Activated T-cell treated with anti-CD3 and anti-CD28 coated beads, Interleukin-2, amount 50 U/mL, for 4 hours (primary cell): ENCODE data around the gene RGL4. TPM values are rescaled to one million over a fixed set of nuclear protein-coding genes. Genes with fewer than 3 reads are reported as not detected.

Experiments used
- ATAC-seq, 2 donors: fragments of 200-7000 bp; cut with Tn5 transposase; one replicate each; pipeline ENCODE4 v1.10.0; 2021
- DNase-seq: peaks from one replicate; pipeline ENCODE4 v3.0.0-alpha.2; 2020
- H3K27me3 Mint-ChIP-seq: one replicate; pipeline ENCODE4 v1.8.0; 2021; ENCODE audit warnings: low read depth, mixed read lengths
- H3K36me3 Mint-ChIP-seq: one replicate; pipeline ENCODE4 v1.8.0; 2022; ENCODE audit warnings: mixed read lengths; ENCODE audit not compliant: insufficient read depth
- H3K4me1 Mint-ChIP-seq: one replicate; pipeline ENCODE4 v1.8.0; 2021; ENCODE audit warnings: low read depth, mixed read lengths
- H3K4me3 Mint-ChIP-seq: one replicate; pipeline ENCODE4 v1.8.0; 2021; ENCODE audit warnings: mild to moderate bottlenecking, moderate library complexity, mixed read lengths
- H3K9me3 Mint-ChIP-seq: one replicate; pipeline ENCODE4 v1.8.0; 2021; ENCODE audit warnings: mixed read lengths
- total RNA-seq, 3 donors: library from RNA; stranded (reverse); gene quantifications; one replicate each; pipeline ENCODE4 v1.2.1, GENCODE V29; 2021

Gene RGL4
- total RNA-seq, 3 donors from 2014 or later, result 3.3 to 7.4 (median 4.1) TPM

GRCh38 chr22:23686416-23687024, 4.3 kb upstream of the RGL4 start:
- Mint-ChIP-seq H3K36me3 (peaks cover 12% of the 10 kb centered on the region), H3K4me1 (no peaks in the 10 kb centered on the region), H3K27me3 (no peaks in the 10 kb centered on the region), H3K9me3 (no peaks in the 10 kb centered on the region), H3K4me3 (no peak overlapping the region)
- DNase-seq, result no peak
- ATAC-seq, result no peak

- ATAC-seq (no peak), DNase-seq (no peak)
- Mint-ChIP-seq H3K27me3 (no peaks in the 10 kb centered on the region), H3K9me3 (no peaks in the 10 kb centered on the region), H3K36me3 (peaks cover 14% of the 10 kb centered on the region), H3K4me3 (no peak overlapping the region), H3K4me1 (no peaks in the 10 kb centered on the region)
These were observed 2.7 kb upstream of the RGL4 start for GRCh38 chr22:23688121-23688520.

GRCh38 chr22:23688571-23688970, 2.2 kb upstream of the RGL4 start:
- no peak overlapping the region for H3K4me3 Mint-ChIP-seq
- no peaks in the 10 kb centered on the region for H3K4me1 Mint-ChIP-seq
- peaks cover 14% of the 10 kb centered on the region for H3K36me3 Mint-ChIP-seq
- DNase-seq (no peak), ATAC-seq (no peak)
- H3K27me3 Mint-ChIP-seq, result no peaks in the 10 kb centered on the region
- no peaks in the 10 kb centered on the region for H3K9me3 Mint-ChIP-seq

- Mint-ChIP-seq H3K4me3 (no peak overlapping the region), H3K4me1 (peaks cover under 1% of the 10 kb centered on the region)
These were observed 1.4 kb upstream of the RGL4 start for GRCh38 chr22:23689414-23689813.

GRCh38 chr22:23691748-23692423, 1.1 kb downstream of the RGL4 start:
- peaks cover 25% of the 10 kb centered on the region for H3K4me1 Mint-ChIP-seq
- ATAC-seq (no peak), DNase-seq (no peak)
- H3K36me3 Mint-ChIP-seq, result peaks cover 29% of the 10 kb centered on the region
- no peak overlapping the region for H3K4me3 Mint-ChIP-seq
- no peaks in the 10 kb centered on the region for H3K27me3 Mint-ChIP-seq
- no peaks in the 10 kb centered on the region for H3K9me3 Mint-ChIP-seq

More at GRCh38 chr22:23689414-23689813, 1.4 kb upstream of the RGL4 start:
- ATAC-seq, result no peak
- no peaks in the 10 kb centered on the region for H3K9me3 Mint-ChIP-seq
- H3K36me3 Mint-ChIP-seq, result peaks cover 22% of the 10 kb centered on the region
- no peak for DNase-seq
- no peaks in the 10 kb centered on the region for H3K27me3 Mint-ChIP-seq

- DNase-seq, result no peak
- Mint-ChIP-seq H3K36me3 (peaks cover 29% of the 10 kb centered on the region), H3K9me3 (no peaks in the 10 kb centered on the region), H3K4me1 (peaks cover 31% of the 10 kb centered on the region), H3K4me3 (no peak overlapping the region), H3K27me3 (no peaks in the 10 kb centered on the region)
- ATAC-seq, result no peak
These were observed 1.9 kb downstream of the RGL4 start for GRCh38 chr22:23692598-23693291.

GRCh38 chr22:23693979-23694680, 3.3 kb downstream of the RGL4 start:
- Mint-ChIP-seq H3K4me1 (peaks cover 40% of the 10 kb centered on the region), H3K27me3 (no peaks in the 10 kb centered on the region), H3K4me3 (no peak overlapping the region), H3K36me3 (peaks cover 32% of the 10 kb centered on the region), H3K9me3 (no peaks in the 10 kb centered on the region)
- ATAC-seq (no peak), DNase-seq (no peak)

GRCh38 chr22:23695141-23695540, 4.3 kb downstream of the RGL4 start:
- ATAC-seq (no peak), DNase-seq (no peak)
- H3K4me1 Mint-ChIP-seq, result peaks cover 40% of the 10 kb centered on the region
- H3K36me3 Mint-ChIP-seq, result peaks cover 38% of the 10 kb centered on the region
- H3K27me3 Mint-ChIP-seq, result no peaks in the 10 kb centered on the region
- no peaks in the 10 kb centered on the region for H3K9me3 Mint-ChIP-seq
- H3K4me3 Mint-ChIP-seq, result no peak overlapping the region

- DNase-seq (no peak), ATAC-seq (no peak)
- H3K27me3 Mint-ChIP-seq, result no peaks in the 10 kb centered on the region
- H3K4me1 Mint-ChIP-seq, result peaks cover 44% of the 10 kb centered on the region
- H3K36me3 Mint-ChIP-seq, result peaks cover 39% of the 10 kb centered on the region
- H3K4me3 Mint-ChIP-seq, result peak overlapping the region; percentile 94
- H3K9me3 Mint-ChIP-seq, result no peaks in the 10 kb centered on the region
These were observed 4.9 kb downstream of the RGL4 start for GRCh38 chr22:23695571-23696325.

GRCh38 chr22:23696326-23696851, 5.6 kb downstream of the RGL4 start:
- H3K36me3 Mint-ChIP-seq, result peaks cover 41% of the 10 kb centered on the region
- peak; percentile 67 for DNase-seq
- peak overlapping the region; percentile 94 for H3K4me3 Mint-ChIP-seq
- no peaks in the 10 kb centered on the region for H3K27me3 Mint-ChIP-seq
- no peaks in the 10 kb centered on the region for H3K9me3 Mint-ChIP-seq
- H3K4me1 Mint-ChIP-seq, result peaks cover 46% of the 10 kb centered on the region
- peak; percentile 99 for ATAC-seq

GRCh38 chr22:23697031-23697970, 6.5 kb downstream of the RGL4 start:
- H3K4me3 Mint-ChIP-seq, result peak overlapping the region; percentile 94
- no peaks in the 10 kb centered on the region for H3K27me3 Mint-ChIP-seq
- H3K9me3 Mint-ChIP-seq, result no peaks in the 10 kb centered on the region
- peaks cover 50% of the 10 kb centered on the region for H3K4me1 Mint-ChIP-seq
- H3K36me3 Mint-ChIP-seq, result peaks cover 50% of the 10 kb centered on the region
- DNase-seq (no peak), ATAC-seq (no peak)

- Mint-ChIP-seq H3K36me3 (peaks cover 51% of the 10 kb centered on the region), H3K27me3 (no peaks in the 10 kb centered on the region), H3K4me1 (peaks cover 56% of the 10 kb centered on the region), H3K4me3 (no peak overlapping the region), H3K9me3 (no peaks in the 10 kb centered on the region)
- DNase-seq (no peak), ATAC-seq (no peak)
These were observed 7.3 kb downstream of the RGL4 start for GRCh38 chr22:23698094-23698493.

GRCh38 chr22:23698673-23699235, 7.9 kb downstream of the RGL4 start:
- Mint-ChIP-seq H3K4me3 (no peak overlapping the region), H3K27me3 (no peaks in the 10 kb centered on the region), H3K36me3 (peaks cover 53% of the 10 kb centered on the region), H3K9me3 (no peaks in the 10 kb centered on the region), H3K4me1 (peaks cover 60% of the 10 kb centered on the region)
- no peak for ATAC-seq
- DNase-seq, result no peak
